DMS 273 (cell line): Measurements from ENCODE around the gene SKP1.
"Not testable (repeated sequence)": the region's sequence is repeated elsewhere in the genome, so short reads cannot be mapped to it uniquely, and the experiment has no call there.

Experiments
- DNase-seq: peaks from one replicate; lab custom pipeline; 2025; ENCODE audit not compliant: unreplicated experiment; lab: John Stamatoyannopoulos, UW

The SKP1 gene

DNA sequence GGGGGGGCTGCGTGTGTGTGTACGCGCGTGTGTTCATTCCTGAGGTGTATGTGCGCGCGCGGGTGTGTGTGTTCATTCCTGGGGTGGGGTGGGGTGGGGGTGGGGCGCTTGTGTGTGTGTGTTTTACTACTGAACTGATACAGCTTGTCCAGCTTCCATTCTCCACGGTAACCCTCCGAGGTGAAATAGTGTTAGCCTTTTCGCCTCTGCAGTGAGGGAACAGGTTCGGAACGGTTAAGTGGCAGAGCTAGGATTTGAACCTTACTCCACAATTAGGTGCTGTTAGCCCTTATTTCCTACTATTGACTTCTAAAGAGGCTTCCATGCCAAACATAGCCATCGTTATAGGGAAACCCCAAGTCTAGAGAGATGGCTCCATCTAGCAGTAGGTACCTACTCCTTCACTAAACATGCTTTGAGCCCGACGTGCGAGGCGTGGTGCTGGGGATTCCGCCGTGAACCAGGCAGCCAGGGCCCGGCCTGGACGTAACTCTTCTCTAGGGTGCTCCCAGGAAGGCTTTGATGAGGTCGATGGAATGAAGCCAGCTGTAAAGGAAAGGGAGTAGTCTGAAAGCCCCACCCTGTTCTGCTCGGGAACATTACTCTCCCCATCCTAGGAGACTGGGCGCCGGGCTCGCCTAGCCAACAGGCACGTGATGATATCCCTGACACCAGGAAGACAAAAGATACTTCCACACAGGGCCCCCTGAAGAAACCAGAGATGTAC is 782 bp upstream of the SKP1 start:
- DNase-seq: peak; percentile 62

DNA sequence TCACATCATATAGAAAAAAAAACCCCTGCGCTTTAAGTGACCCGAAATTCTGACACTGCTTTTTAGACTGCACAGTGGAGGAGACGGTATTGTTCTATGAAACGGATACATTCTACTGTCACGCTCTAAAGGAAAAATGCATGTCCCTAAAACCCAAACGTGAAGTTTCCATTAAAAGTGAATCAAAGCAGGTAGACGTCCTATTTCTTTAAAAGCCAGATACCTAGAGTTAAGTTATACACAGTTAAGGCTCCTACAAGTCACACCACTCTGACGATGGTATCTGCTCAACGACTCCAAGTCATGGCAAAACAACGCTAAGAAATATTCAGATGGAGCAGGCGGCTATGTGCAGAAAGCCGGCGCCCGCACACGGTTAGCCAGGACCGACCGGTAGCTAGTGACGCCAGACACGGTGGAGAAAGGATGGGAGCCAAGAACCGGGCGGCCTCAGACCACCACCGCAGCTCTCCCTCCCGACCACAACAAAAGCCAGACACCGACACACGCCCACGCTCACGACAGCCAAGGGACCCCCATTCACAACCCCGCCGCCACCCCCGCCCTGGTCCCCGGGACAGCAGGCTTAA is 734 bp downstream of the SKP1 start:
- DNase-seq: peak; percentile 67

DNA sequence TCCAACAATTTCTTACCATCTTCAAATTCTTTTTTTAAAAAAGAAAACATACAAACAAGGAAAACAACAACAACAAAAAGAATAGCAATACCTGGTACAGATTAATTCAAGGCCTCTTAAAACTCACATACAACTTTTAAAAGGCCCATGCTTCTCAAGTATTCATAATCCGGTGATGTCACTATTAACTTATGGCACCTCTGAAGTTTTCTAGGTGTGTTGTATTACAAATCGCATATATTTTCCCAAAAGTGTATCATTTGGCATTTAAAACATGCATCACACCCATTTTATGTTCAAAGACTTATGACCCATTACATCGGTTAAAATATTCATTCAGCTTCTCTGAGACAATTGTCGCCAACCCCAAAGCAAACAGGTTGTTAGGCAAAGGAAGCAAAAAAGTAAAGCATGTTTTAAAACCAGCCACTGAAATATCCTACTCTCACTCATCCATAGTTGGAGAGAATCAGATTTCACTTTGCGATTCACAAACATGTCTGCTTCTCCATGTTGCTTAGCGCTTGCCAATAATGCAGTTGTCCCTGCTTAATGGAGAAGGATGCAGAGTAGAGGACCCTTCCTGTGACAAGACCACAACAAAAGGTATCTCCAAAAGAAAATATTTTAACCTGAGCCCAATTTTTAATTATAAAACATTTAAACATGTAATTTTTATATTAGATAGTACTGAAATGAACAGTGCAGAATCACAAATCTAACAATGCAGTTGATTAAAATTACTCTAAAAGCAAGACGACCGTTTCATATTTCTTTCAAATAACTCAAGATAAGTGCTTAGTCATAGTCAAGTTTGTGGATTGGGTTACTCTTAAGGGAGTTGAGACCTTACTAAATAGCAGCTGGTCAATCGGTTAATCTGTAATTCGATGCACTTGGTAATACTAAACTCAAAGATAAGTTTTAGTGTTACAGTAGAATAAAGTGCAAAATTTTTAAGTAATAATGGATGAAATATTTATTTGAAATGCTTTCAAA is 1.6 kb downstream of the SKP1 start:
- peak; percentile 79 for DNase-seq

DNA sequence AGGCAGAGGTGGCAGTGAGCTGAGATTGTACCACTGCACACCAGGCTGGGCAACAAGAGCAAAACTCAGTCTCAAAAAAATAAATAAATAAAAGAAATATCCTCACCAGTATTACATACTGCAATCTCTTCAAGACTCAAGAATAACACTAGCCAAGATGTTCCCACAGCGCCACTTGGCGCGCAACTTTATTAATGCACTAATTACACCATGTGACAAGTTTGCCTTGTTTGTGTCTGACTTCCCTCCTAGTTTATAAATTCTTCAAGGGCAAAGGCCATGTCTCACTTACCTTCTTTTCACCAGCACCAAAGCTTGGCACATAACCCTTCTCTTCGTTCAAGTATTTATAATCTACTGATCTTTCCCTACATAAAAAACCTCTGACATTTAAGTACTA is 4.8 kb downstream of the SKP1 start:
- DNase-seq: no peak

DNA sequence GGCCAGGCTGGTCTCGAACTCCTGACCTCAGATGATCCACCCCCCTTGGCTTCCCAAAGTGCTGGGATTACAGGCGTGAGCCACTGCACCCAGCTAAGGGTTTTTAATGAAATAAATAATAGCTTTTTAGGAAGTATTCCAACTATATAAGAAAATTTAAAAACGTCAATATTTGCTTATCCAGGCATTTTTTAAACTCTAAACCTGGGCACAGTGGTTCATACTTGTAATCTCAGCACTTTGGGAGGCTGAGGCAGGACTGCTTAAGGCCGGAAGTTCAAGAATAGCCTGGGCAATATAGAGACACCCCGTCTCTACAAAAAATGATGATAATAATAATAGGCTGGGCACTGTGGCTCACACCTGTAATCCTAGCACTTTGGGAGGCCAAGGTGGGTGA is 14.2 kb downstream of the SKP1 start:
- no peak for DNase-seq

DNA sequence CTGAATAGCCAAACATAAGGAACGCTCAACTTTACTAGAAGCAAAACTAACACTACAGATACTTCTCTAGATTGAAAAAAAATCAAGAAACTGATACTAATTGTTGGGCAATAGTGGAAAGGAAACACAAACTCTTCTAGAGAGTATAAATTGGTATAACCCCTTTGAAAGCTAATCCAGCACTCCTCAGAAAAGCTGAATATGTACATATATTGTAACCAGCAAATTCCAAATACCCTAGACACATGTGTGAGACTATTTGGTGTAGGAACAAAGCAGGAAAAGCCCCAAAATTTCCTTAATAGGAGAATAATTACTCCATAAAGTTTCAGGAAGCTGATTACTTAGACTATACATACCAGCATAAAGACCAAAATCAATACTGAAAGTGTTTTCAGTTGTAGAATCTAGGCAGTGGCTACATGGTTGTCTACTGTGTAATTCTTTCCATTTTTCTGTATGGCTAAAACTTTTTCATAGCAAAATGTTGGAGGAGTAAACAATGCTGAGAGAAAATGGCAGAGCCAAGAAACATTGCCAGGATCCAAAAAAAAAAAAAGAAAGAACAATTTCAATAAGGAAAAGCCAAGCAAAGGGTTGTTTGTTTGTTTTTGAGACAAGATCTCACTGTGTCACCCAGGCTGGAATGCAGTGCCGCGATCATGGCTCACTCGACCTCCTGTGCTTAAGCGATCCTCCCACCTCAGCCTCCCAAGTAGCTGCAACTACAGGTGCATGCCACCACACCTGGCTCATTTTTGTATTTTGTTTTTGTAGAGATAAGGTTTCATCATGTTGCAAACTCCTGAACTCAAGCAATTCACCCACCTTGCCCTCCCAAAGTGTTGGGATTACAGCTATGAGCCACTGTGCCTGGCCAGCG is 15.0 kb downstream of the SKP1 start:
- no peak for DNase-seq

DNA sequence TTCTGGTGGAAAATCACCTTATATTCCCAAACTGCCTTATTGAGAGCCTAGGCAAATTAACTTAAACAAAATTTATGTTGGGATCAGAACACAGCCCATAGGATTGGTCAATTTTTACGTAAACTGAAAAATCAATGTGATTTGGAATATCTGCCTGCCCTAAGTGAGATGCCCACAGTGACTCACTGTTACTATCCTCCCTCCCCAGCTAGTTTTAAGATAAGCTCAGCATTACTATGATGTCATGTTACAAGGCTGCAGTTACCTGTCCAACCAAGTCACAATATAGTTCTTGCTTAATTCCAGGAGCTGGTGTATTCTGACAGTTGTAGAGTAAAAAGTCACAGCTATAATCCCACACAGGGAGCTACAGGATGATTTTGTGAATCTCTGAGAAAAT is 23.1 kb downstream of the SKP1 start:
- DNase-seq: no peak

DNA sequence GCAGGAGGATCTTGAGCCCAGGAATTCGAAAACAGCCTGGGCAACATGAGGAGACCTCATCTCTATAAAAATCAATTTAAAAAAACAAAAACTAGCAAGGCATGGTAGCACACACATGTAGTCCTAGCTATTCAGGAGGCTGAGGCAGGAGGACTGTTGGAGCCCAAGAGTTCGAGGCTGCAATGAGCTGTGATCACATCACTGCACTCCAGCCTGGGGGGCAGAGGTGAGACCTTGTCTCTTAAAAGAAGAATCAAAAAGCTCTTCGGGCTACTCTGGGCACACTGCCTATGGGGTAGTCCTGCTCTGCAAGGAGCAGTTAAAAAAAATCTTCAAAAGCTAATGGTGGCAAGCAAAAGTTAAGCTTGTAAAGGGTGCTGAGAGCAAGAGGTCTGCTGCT is 23.5 kb downstream of the SKP1 start:
- DNase-seq: no peak

DNA sequence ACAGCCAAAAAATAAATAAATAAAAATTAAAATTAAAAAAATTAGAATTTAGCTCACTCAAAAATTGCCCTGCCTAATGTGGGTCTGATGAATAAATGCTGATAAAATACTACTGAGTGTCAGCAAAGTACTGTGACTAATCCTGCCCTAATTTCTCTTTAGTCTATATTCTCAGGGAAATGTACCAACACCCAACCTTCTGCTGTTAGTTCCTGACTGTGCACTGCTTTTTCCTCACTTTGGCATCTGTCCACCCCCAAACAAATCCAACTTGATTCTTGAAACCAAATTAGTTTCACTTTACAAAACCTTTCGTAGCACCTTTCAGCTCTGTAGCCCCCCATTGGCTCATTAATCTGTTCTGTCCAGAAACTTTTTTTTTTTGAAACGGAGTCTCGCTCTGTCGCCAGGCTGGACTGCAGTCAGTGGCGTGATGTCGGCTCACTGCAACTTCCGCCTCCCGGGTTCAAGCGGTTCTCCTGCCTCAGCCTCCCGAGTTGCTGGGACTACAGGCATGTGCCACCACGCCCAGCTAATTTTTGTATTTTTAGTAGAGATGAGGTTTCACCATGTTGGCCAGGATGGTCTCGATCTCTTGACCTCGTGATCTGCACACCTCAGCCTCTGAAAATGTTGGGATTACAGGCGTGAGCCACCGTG is 24.4 kb downstream of the SKP1 start:
- DNase-seq: not testable (repeated sequence)

DNA sequence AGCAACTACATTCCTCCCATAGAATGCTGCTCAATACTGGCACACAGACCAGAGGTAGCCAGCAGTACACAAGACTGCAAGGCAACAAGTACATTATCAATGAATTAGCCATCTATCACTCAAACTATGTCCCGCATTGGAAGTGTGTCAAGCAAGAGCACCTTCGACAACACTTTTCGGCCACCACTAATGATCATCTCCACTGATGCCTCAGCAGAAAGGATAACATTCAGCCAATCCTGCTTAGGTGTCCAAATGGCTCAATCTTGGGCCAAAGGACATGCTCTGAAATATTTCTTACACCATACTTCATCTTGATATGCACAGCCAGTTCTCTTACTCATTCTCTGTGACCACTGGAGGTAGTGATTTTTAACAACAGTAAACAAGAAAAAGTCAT is 25.0 kb downstream of the SKP1 start:
- DNase-seq: no peak

DNA sequence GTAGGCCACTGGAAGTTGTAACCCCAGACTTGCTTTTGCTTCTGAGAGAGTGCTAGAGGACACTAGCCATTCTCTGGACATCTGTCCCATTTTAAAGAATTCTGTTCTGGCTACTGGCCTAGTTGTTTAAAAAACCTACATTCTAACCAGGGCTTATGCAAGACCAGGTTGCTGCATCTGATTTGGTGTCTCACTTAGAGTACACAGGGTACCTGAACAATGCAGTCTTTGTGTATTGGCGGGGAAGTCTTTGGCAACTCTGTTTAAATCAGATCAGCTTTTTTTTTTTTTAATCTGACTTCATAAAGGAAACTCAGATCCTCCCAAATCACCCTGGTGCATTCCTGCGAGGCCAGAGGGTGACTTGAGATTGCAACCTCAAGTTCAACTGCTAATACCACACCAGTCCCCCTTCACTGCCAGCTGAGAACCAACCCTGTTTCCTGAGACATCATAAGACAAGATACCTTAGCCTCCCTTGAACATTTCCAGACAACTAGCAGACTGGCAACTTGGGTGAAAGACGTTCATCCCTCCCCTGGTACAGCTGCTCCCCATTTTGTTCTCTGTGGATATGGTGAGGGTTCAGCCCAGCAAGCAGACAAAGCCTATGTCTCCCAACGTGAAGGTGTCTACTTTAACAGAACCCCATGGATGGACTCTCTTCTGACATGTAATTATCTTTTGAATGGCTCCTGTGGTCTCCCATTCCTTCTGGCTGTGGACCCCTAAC is 27.0 kb downstream of the SKP1 start:
- DNase-seq: no peak

DNA sequence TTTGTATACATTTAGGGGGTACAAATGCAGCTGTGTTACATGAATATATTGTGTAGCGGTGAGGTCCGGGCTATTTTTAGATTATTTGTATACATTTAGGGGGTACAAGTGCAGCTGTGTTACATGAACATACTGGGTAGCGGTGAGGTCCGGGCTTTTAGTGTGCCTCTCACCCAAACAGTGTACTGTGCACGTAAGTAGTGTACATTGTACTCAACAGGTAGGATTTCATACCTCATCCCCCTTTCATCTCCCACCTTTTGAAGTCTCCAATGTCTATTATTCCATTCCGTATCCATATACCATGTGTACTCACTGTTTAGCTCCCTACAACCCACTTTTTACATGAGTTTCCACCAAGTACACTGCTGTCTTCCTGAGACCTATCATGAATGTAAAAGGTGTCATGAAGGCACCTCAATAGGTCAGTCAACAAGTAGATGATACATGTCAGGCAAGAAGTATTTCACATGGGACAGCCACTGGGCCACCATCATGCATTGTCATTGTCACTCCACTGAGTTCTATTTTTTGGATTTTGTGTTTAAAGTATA is 27.7 kb downstream of the SKP1 start:
- DNase-seq: no peak

DNA sequence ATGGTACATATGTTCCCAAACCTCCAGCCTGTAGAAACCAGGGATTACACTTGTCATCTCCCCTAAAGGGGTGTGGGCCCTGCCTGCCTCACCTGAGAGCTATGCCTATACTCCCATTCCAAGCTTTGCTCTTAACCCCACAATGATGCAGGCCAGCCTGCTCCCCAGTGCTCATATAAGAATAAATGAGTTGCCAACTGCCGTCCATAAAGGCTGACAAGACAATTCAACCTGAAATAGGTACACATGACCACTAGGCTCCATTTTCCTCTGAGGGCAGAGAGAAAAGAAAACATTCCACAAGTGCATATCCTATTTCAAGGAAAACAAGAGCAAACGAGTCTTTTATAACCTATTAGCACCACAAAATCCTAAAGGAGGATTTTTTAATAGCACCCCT is 28.4 kb downstream of the SKP1 start:
- DNase-seq: no peak

DNA sequence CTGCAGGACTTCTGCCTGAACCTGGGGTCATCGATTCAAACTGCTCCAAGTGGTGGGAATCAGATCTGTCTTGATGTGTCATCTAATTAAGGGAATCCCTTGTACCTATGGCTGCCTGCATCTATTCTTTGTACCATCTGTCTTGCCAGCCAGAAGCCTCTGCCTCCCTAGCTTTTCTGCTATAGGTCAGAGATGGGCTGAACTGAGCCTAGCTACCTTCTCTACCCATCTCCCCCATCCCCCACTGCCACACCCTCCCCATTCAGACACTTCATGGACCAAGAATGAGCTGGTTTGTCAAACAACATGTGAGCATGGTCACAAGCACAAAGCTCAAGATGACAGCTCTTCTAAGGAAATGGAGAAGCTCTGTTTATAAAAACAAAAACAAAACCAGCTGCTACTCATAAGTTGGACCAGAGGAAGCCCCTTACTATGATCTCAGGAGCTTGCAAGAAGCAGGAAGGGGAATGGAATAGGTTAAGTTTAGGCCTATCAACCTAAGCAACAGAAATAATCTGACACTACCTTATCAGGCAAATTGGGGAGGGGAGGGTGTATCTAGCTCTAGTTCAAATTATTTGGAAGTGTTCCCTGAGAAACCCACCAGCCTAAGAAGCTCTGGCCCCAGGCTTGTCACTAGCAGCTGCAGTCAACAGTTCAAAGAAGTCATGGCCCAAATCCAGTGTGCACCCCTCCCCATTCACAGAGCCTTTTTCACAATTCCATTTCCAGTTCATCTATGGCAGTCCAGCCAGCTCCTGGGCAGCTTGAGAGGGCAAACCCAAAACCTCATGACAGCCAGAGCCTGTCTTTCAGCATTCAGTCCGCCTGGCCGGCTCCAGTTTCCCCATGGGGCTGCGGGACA is 29.9 kb downstream of the SKP1 start:
- no peak for DNase-seq

DNA sequence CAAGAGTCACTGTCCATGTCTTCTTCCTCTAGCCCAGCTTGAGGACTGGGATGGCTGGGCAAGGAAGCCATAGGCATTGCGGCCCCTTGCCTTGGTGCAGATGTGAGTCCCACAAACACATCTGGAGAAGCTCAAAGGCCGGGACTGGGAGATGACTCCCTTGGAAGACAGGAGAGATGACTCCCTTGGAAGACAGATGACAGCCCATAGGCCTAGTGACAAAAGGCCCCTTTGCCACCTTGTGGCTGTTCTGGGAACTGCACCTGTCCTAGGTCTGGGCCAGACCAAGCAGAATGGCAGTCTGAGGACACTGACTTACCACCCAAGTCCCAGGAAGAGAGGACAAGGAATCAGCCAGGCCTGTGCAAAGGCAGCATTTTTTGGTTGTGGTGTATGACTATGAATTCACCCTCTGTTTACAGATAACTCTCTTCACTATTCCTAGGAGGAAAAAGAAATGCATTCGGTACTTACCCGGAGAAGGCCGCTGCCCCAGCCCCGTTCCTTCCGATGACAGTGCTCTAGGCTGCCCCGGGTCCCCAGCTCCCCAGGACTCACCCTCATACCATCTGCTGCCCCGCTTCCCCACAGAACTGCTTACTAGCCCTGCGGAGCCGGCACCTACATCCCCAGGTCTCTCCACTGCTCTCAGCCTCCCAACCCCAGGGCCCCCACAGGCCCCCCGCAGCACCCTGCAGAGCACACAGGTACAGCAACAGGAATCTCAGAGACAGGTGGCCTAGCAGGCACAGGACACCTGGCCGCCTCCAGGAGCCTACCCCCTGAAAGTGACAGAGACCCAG is 30.8 kb downstream of the SKP1 start:
- peak; percentile 87 for DNase-seq

DNA sequence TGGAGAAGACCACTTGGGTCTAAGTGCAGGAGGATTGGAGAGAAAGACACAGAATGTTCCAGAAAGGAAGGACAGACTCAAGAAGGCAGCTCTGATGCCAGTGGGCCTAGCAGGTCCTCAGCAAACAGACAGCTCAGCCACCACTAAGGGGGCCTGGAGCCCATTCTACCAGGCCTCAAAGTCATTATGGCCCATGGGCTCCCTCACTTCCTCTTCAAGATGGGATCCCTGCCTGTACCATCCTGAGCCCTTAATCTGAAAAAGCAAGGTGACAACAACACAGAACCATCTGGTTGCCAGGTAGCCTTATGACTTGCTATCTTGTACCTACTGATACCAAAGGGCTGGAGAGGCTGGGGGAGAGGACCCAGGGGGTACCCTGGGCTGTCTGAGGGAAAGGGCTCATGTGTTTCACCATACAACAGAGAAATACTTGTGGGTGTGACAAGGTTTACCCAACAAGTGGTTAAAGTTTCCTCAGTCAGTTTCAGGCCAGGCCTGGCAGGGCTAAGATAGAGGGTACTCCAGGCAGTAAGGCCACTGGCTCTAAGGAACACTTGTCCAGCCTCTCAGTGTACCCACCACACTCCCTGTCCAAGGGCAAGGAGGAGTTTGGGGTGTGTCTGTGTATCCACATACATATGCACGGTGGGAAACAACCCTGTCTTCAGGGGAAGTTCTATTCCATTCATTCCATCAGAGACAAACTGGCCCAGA is 31.6 kb downstream of the SKP1 start:
- no peak for DNase-seq
